Sigmoid colon (tissue), 7 donors: ENCODE measurements around the gene SORCS2. TPM values are rescaled to one million over a fixed set of nuclear protein-coding genes. Genes with fewer than 3 reads are reported as not detected.

Experiments used
- DNase-seq: peaks from one replicate; pipeline ENCODE4 v3.0.0-alpha.2; 2019
- H3K27ac ChIP-seq, 4 donors: fragments of 200-600 bp; sonication (generic); one replicate each; pipeline ENCODE4 v1.5.1; 2016 to 2019; ENCODE audit warnings: mild to moderate bottlenecking in 1 of 4
- H3K27me3 ChIP-seq, 3 donors: fragments of 200-600 bp; sonication (generic); one replicate each; pipeline ENCODE4 v1.5.1; 2019; ENCODE audit warnings: mild to moderate bottlenecking in 1 of 3
- H3K36me3 ChIP-seq, 4 donors: fragments of 200-600 bp; sonication (generic); one replicate each; pipeline ENCODE4 v1.5.1; 2016 to 2019
- H3K4me1 ChIP-seq, 4 donors: fragments of 200-600 bp; sonication (generic); one replicate each; pipeline ENCODE4 v1.5.1; 2017 to 2019
- H3K4me3 ChIP-seq, 4 donors: fragments of 200-600 bp; sonication (generic); one replicate each; pipeline ENCODE4 v1.5.1; 2017 to 2019; ENCODE audit warnings: mild to moderate bottlenecking in 2 of 4, moderate library complexity in 1 of 4
- H3K9me3 ChIP-seq, 4 donors: fragments of 200-600 bp in 3 of 4; sonication (generic) in 3 of 4; one replicate each; pipeline versions ENCODE4 v1.5.1 to v1.6.1; 2013 to 2019
- EP300 ChIP-seq, 4 donors: sonication (generic); formaldehyde crosslinking; IDR thresholded peaks; one replicate each; pipeline ENCODE4 v1.6.1; 2017; ENCODE audit warnings: antibody characterized with exemption in 4 of 4
- POLR2A ChIP-seq, 2 donors: fragments of 450-650 bp; IDR thresholded peaks; one replicate each; pipeline ENCODE4 v1.6.1; 2016; ENCODE audit warnings: antibody characterized with exemption in 2 of 2, mild to moderate bottlenecking in 2 of 2, moderate library complexity in 2 of 2
- POLR2AphosphoS5 ChIP-seq, 4 donors: sonication (generic); formaldehyde crosslinking; IDR thresholded peaks; one replicate each; pipeline ENCODE4 v1.6.1; 2017; ENCODE audit warnings: antibody characterized with exemption in 4 of 4
- WGBS, 2 donors: extraction: QIAGEN DNeasy Blood & Tissue Kit; methylation state at CpG; one replicate each; pipeline ENCODE4 v1.1.7; 2013; 5-methylcytosine and 5-hydroxymethylcytosine counted together
- intact Hi-C: fragments of 100-400 bp; cut with DNase I; formaldehyde crosslinking; loops from one replicate; pipeline ENCODE4 v1.15.1; 2023
- polyA plus RNA-seq, 3 donors: library from polyadenylated mRNA; stranded (reverse); fragments of 200-250 nt; gene quantifications; one replicate each; pipeline ENCODE4 v1.2.3, GENCODE V29; 2013
- total RNA-seq, 4 donors: library from RNA; depleted of rRNA; stranded (reverse); fragments of >200 nt; gene quantifications; one replicate each; pipeline ENCODE4 v1.1.0, GENCODE V29; 2016
- TF ChIP-seq, protein P1 (sequence below), 4 experiments: fragments of 450-650 bp in 3 of 4; fragments of 200-600 bp in 1 of 4; IDR thresholded peaks; one replicate each; pipeline ENCODE4 v1.5.1; 2016 to 2019; ENCODE audit warnings: antibody characterized with exemption in 4 of 4, mild to moderate bottlenecking in 3 of 4, moderate library complexity in 2 of 4
- donor health status: healthy with polysubstance abuse.
- donor health status: Bipolar disorder and iron deficiency.
- donor health status: healthy.

The SORCS2 gene
- total and polyA plus RNA-seq, 7 donors, result 1.8 to 6.4 (median 3.9) TPM; not detected in 2

DNA sequence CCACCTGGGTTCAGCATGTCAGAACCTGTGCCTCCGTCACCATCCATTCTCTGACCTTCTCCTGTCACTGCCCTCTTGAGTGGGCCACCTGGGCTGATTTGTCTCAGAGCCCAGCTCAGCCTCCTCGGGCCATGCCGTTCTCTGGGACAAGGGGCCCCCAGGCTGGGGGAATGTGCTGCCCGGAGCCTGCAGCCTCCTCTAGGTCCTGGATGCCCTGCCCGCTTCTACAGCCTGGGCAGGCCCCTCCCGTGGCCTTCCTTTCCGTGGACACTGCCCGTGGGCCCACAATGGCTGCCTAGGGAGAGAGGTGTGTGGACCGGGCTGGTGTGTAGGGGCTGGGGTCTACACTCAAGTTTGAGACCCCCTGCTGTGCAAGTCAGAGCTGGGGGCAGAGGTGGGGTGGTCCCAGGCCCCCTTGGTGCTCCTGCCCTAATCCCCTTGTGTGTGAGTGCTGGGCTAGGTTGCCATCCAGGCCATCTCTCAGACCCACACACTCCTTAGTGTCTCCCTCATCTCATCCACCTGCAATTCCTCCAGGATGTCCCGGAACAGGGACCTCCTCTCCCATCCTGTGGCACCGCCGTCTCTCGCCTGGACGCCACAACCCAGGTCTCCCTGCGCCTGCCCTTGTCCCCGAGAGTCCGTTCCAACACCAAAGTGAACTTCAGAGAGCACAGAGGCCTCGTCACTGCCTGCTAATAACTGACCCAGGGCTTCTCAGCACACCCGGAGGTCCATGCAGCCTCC is 230.0 kb downstream of the SORCS2 start:
- no peaks in the 10 kb centered on the region for H3K27me3 ChIP-seq
- H3K27ac ChIP-seq, result no peak overlapping the region
- DNase-seq, result peak; percentile 41
- intact Hi-C loops, result no loop called here
- no peak overlapping the region for H3K4me3 ChIP-seq
- H3K36me3 ChIP-seq, result no peaks in the 10 kb centered on the region
- TF ChIP-seq, protein P1, sequence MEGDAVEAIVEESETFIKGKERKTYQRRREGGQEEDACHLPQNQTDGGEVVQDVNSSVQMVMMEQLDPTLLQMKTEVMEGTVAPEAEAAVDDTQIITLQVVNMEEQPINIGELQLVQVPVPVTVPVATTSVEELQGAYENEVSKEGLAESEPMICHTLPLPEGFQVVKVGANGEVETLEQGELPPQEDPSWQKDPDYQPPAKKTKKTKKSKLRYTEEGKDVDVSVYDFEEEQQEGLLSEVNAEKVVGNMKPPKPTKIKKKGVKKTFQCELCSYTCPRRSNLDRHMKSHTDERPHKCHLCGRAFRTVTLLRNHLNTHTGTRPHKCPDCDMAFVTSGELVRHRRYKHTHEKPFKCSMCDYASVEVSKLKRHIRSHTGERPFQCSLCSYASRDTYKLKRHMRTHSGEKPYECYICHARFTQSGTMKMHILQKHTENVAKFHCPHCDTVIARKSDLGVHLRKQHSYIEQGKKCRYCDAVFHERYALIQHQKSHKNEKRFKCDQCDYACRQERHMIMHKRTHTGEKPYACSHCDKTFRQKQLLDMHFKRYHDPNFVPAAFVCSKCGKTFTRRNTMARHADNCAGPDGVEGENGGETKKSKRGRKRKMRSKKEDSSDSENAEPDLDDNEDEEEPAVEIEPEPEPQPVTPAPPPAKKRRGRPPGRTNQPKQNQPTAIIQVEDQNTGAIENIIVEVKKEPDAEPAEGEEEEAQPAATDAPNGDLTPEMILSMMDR (IDR thresholded peaks at IDR 0.05), result no peak
- TF ChIP-seq POLR2AphosphoS5 (IDR thresholded peaks at IDR 0.05), result no peak
- TF ChIP-seq POLR2A (IDR thresholded peaks at IDR 0.05), result no peak
- TF ChIP-seq EP300 (IDR thresholded peaks at IDR 0.05), result no peak
- H3K4me1 ChIP-seq, result no peaks in the 10 kb centered on the region
- H3K9me3 ChIP-seq, result no peaks in the 10 kb centered on the region
- WGBS, 2 donors, result 81 to 90% methylated on average over 19 of the region's 19 CpGs

- H3K27me3 ChIP-seq, result no peaks in the 10 kb centered on the region
- DNase-seq, result peak; percentile 22
- H3K27ac ChIP-seq, result no peak overlapping the region
- H3K4me1 ChIP-seq, result no peaks in the 10 kb centered on the region
- no peaks in the 10 kb centered on the region for H3K36me3 ChIP-seq
- no peaks in the 10 kb centered on the region for H3K9me3 ChIP-seq
- WGBS, 2 donors, result 82 to 93% methylated on average over 9 of the region's 9 CpGs
- no peak overlapping the region for H3K4me3 ChIP-seq
- TF ChIP-seq POLR2A (IDR thresholded peaks at IDR 0.05) (no peak), EP300 (IDR thresholded peaks at IDR 0.05) (no peak), POLR2AphosphoS5 (IDR thresholded peaks at IDR 0.05) (no peak)
- TF ChIP-seq, protein P1 (IDR thresholded peaks at IDR 0.05), result no peak
- intact Hi-C loops, result no loop called here
Observed at GRCh38 chr4:7422898-7423180, 230.5 kb downstream of the SORCS2 start.

GRCh38 chr4:7423391-7423790 is 231.1 kb downstream of the SORCS2 start:
- H3K4me3 ChIP-seq, result no peak overlapping the region
- no peak overlapping the region for H3K27ac ChIP-seq
- intact Hi-C loops, result no loop called here
- H3K4me1 ChIP-seq, result no peaks in the 10 kb centered on the region
- H3K27me3 ChIP-seq, result no peaks in the 10 kb centered on the region
- TF ChIP-seq POLR2AphosphoS5 (IDR thresholded peaks at IDR 0.05) (no peak), EP300 (IDR thresholded peaks at IDR 0.05) (no peak), POLR2A (IDR thresholded peaks at IDR 0.05) (no peak)
- TF ChIP-seq, protein P1 (IDR thresholded peaks at IDR 0.05), result no peak
- DNase-seq, result peak; percentile 42
- no peaks in the 10 kb centered on the region for H3K9me3 ChIP-seq
- 56 to 84% methylated on average over 5 of the region's 5 CpGs for WGBS, 2 donors
- no peaks in the 10 kb centered on the region for H3K36me3 ChIP-seq

- DNase-seq, result peak; percentile 33
- H3K27ac ChIP-seq, result no peak overlapping the region
- TF ChIP-seq, protein P1 (IDR thresholded peaks at IDR 0.05), result no peak
- no peak for TF ChIP-seq POLR2A (IDR thresholded peaks at IDR 0.05)
- TF ChIP-seq EP300 (IDR thresholded peaks at IDR 0.05), result no peak
- no peak for TF ChIP-seq POLR2AphosphoS5 (IDR thresholded peaks at IDR 0.05)
- H3K36me3 ChIP-seq, result no peaks in the 10 kb centered on the region
- intact Hi-C loops, result no loop called here
- no peaks in the 10 kb centered on the region for H3K27me3 ChIP-seq
- no peaks in the 10 kb centered on the region for H3K4me1 ChIP-seq
- no peak overlapping the region for H3K4me3 ChIP-seq
- 74 to 76% methylated on average over 17 of the region's 17 CpGs for WGBS, 2 donors
- H3K9me3 ChIP-seq, result no peaks in the 10 kb centered on the region
Observed at GRCh38 chr4:7423801-7424552, 231.6 kb downstream of the SORCS2 start.
